ENCODE measurements around the gene CLIC5.

GRCh38 chr6:45901767-45902650 lies 113.7 kb downstream of the CLIC5 start:
- TF ChIP-seq, protein P1, sequence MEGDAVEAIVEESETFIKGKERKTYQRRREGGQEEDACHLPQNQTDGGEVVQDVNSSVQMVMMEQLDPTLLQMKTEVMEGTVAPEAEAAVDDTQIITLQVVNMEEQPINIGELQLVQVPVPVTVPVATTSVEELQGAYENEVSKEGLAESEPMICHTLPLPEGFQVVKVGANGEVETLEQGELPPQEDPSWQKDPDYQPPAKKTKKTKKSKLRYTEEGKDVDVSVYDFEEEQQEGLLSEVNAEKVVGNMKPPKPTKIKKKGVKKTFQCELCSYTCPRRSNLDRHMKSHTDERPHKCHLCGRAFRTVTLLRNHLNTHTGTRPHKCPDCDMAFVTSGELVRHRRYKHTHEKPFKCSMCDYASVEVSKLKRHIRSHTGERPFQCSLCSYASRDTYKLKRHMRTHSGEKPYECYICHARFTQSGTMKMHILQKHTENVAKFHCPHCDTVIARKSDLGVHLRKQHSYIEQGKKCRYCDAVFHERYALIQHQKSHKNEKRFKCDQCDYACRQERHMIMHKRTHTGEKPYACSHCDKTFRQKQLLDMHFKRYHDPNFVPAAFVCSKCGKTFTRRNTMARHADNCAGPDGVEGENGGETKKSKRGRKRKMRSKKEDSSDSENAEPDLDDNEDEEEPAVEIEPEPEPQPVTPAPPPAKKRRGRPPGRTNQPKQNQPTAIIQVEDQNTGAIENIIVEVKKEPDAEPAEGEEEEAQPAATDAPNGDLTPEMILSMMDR (IDR thresholded peaks at IDR 0.05), result no peak
- no peak for TF ChIP-seq POLR2A (IDR thresholded peaks at IDR 0.05)
